NOMO-1 treated with dmso at 0.1 percent for 144 hours (cell line): Measurements from ENCODE around the gene MRPL51.
"Not testable (repeated sequence)": the region's sequence is repeated elsewhere in the genome, so short reads cannot be mapped to it uniquely, and the experiment has no call there.

Experiments
- DNase-seq: peaks from one replicate; lab custom pipeline; 2025; ENCODE audit not compliant: unreplicated experiment; lab: John Stamatoyannopoulos, UW

MRPL51 gene

DNA sequence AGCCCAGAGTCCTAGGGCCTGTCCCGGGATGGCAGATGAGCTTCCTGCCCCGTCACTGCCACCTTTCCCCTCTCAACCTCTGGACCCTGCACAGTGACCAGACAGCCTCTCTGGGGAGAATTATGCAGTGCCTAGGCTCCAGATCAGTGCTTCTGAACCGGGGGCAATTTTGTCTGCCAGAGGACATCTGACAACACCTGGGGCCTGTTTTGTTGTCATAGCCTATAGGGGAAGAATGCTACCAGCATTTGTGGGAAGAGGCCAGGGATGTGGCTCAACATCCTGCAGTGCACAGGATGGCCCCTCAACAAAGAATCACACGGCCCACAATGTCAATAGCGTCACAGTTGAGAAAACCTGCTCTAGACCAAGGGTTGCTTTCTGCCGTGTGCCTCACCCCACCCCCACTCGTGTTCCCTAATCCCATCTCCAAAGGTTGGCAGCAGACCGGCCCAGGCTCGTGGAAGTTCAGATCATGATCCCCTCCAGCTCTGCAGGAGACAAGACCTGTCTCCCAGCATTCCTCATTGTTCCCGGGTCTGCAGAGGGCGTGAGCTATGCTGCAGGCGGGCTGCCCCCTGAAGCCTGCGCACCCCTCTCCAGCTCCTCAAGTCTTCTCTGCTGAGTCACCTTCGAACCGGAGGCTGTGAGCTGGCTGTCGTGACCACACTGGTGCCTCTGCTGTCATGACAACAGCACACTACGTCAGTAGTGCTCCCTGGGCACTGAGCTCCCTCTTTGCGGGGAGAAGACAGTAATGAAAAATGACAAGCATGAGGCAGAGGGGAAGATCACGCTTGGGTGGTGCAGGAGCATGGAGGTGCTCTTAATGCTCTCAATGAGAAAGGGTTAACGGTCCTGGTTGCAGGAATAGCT lies 39.2 kb upstream of the MRPL51 start:
- peak; percentile 76 for DNase-seq

DNA sequence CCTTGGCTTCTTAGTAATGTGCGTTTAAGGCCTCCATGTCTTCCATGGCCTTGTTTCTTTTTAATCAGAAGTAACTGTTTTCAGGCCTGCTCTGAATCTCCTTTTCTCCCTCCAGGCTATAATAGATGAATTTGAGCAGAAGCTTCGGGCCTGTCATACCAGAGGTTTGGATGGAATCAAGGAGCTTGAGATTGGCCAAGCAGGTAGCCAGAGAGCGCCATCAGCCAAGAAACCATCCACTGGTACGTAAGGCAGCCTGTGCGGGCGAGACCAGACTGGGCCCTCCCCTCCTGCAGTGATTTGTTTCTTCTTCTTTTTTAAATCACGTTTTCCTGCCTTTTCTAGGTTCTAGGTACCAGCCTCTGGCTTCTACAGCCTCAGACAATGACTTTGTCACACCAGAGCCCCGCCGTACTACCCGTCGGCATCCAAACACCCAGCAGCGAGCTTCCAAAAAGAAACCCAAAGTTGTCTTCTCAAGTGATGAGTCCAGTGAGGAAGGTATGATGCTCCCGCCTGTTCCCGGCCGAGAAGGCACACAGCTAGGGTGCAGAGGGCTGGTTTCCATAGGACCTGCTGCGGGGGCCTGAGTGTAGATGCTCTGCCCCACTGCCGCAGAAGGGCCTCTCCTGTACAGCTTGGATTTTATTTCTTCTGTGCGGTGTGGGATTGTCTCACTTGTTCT lies 37.7 kb upstream of the MRPL51 start:
- no peak for DNase-seq

DNA sequence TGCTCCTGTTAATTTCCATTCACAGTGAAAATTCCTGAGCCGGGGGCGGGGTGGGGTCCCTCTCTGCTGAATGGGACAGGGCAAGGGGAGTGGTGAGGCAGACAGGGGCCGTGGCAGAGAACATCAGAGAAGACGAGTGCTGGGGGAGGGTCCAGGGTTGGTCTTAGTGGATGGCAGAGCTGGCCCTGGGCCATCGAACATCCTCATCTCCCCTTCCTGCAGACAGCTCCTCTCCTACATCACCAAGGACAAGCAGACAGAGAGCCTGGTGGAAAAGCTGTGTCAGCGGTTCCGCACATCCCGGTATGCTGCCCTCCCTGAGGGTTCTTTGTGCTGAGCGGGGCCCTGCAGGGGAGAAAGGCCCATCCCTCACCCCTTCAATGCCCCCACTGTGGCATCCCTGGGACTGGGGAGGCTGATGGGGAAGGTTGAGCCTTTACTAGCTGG lies 36.3 kb upstream of the MRPL51 start:
- no peak for DNase-seq

DNA sequence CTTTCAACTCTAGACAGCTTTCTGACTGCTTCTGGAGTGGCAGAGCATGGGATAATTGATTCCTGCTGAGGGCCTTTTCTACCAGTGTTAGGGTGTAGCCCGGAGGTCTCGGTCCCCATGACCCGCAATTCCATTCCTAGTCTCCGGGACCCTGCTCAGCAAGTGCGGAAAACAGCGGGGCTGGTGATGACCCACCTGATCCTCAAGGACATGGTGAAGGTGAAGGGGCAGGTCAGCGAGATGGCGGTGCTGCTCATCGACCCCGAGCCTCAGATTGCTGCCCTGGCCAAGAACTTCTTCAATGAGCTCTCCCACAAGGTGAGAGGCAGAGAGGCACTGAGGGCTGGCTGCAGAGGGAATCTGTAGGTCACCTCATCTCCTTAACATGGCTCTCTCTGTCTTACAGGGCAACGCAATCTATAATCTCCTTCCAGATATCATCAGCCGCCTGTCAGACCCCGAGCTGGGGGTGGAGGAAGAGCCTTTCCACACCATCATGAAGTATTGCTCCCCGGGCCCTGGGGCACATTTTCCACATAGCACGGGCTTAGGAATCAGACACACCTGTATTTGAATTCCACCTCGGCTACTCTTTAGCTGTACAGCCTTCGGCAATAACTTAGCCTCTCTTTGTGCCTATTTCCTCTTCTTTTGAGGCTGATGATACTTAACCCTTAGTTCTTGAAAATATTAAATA lies 35.6 kb upstream of the MRPL51 start:
- no peak for DNase-seq

DNA sequence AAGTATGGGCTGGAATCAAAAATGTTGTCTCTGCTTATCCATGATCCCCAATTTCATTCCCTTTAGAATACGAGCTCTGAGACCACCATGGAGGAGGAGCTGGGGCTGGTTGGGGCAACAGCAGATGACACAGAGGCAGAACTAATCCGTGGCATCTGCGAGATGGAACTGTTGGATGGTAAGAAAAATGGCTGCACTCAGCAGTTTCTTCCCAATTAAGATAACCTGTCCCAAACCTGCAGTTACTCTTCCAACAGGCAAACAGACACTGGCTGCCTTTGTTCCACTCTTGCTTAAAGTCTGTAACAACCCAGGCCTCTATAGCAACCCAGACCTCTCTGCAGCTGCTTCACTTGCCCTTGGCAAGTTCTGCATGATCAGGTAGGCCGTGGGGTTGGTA lies 34.6 kb upstream of the MRPL51 start:
- DNase-seq: no peak

DNA sequence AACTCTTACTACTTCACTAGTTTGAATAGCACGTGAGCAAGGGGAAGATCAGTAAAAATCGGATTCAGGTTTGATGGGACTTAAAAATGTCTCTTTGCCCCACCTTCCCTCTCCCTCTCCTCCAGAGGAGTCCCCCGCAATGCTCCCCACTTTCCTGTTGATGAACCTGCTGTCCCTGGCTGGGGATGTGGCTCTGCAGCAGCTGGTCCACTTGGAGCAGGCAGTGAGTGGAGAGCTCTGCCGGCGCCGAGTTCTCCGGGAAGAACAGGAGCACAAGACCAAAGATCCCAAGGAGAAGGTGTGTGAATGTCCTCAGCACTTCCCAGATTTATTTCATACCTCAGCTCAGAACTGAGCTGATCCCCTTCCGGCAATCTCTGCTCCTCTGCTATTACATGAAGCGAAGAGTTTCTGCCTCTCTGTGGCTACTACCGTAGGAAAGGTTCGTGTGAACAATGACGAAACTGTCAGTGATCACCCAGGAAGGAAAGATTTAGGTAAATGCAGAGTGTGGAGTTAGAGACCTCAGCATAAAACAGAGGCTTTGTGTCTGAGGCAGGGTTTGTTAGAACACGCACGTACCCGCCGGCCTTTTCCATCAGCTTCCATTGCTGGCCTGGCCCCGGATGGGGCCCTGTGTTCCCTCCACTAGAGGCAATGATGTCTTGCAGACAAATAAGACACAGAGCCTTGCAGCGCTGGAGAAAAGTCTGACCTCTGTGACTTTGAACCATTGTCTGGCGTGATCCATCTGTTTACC lies 33.9 kb upstream of the MRPL51 start:
- DNase-seq: no peak

DNA sequence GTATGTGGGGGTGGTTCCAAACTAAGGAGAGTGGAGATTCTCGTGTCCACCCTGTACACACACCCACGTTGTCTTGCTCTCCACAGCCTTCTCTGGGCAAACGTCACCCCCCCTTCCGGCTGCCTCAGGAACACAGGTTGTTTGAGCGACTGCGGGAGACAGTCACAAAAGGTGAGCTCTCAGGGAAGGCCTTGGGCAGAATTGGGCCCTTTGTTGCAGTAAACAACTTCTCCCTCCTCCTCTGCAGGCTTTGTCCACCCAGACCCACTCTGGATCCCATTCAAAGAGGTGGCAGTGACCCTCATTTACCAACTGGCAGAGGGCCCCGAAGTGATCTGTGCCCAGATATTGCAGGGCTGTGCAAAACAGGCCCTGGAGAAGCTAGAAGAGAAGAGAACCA lies 33.1 kb upstream of the MRPL51 start:
- no peak for DNase-seq

DNA sequence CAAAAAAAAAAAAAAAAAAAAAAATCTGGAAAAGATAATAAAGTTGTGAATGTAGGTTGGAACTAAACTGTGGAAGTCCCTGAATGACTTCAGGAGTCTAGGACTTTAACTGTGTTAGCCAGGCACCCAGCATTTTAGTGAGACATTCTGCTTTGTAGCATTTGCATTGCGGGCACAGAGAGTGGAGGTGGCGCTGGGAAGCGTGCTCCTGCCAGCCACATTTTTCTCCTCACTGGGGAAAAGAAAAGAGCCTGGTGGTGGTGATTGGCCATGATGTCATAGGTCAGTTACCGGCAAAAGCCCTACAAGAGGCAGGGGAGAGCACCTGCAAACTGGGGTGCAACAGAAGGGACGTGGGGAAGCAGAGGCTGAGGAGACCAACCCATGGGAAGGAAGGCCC lies 31.6 kb upstream of the MRPL51 start:
- no peak for DNase-seq

DNA sequence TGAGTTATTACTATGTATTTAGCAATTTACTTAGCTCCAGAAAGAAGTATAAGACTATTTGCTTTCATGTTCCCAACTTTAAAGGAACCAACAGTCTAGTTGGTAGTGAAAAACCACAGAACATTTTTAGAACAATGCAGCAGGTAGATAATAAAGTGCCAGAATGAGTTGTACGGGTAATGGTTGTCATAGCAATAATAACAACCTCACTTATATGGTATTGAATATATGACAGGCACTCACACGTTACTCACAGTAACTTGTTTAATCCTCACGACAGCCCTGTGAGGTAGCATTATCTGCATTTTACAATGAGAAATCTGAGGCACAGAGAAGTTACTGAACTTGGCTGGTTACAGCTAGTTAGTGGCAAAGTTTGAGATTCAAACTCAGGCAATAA lies 30.6 kb upstream of the MRPL51 start:
- no peak for DNase-seq

DNA sequence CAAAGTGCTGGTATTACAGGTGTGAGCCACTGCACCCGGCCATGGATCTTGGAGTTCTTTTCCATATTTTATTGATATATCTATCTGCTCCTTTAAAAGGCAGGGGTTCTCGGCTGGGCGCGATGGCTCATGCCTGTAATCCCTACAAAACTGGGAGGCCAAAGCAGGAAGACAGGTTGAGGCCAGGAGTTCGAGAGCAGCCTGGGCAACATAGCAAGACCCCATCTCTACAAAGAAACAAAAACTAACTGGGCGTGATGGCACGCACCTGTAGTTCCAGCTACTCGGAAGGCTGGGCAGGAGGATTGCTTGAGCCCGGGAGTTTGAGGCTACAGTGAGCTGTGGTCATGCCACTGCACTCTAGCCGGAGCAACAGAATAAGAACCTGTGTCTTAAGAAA lies 29.1 kb upstream of the MRPL51 start:
- DNase-seq: no peak

DNA sequence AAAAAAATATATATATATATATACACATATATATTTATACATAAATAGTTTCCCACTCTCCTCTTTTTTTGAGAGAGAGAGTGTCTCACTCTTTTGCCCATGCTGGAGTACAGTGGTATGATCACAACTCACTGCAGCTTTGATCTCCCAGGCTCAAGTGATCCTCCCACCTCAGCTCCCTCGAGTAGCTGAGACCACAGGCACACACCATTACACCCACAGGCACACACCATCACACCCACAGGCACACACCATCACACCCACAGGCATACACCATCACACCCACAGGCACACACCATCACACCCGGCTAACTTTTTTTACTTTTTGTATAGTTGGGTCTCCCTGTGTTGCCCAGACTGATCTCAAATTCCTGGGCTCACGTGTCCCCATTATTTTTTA lies 27.1 kb upstream of the MRPL51 start:
- no peak for DNase-seq

DNA sequence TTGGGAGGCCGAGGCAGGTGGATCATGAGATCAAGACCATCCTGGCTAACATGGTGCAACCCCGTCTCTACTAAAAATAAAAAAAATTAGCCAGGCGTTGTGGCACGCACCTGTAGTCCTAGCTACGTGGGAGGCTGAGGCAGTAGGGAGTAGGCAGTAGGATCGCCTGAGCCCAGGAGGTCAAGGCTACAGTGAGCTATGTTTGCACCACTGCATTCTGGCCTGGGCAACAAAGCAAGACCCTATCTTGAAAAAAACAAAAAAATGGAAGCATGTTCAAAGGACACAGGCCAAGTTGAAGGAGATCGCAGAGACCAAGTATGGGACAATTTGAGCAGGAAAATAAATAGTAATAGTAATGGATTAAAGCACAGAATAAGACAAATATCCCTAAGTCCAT lies 15.0 kb upstream of the MRPL51 start:
- no peak for DNase-seq

DNA sequence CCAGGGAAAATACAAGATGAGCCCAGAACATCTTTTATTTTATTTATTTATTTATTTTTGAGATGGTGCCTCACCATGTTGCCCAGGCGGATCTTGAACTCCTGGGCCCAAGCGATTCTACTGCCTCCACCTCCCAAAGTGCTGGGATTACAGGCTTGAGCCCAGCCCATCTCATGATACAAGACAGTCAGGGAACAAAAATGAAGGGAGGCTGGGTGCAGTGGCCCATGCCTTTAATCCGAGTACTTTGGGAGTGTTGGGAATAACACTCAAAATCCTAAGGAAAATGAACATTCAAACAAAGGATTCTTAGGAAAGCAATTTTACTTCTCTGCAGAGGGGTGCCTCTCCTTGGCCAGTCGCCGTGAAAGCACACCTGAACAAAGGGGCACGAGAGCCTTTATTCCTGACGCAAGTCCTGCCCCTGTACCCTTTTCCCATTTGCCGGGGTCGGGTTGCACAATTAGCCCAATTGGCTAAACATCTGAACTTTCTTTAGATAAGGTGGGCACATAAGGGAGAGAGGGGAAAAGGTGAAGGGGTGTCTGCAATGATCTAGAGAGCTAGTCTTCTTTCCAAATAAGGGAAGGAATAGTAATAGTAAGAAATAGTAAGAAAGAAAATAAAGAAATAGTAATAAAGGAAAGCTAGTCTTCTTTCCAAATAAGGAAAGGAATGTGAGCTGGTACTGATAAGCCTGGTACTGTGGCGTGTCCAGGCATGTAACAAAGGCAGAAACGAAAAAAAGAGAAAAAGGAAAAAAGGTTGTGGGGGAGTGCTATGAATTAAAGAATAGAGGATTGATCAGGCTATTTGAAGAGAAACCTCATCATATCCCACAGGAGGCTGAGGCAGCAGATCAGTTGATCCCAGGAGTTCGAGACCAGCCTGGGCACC lies 14.3 kb upstream of the MRPL51 start:
- DNase-seq: no peak

DNA sequence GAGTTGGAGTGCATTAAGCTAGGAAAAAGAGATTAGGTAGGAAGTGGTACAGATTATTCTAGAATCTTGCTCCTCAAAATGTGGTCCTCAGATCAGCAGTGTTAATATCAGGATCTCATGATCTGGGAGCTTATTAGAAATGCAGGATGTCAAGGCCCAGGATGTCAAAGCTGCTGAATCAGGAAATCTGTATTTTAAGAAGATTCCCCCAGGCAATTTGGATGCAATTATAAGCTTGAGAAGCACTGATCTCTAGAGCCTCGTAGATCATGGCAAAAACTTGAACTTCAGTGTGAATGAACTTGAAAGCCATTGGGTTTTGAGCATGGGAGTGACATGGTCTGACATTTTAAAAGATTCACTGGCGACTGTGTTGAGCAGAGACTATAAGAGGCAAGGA lies 7.4 kb upstream of the MRPL51 start:
- no peak for DNase-seq

DNA sequence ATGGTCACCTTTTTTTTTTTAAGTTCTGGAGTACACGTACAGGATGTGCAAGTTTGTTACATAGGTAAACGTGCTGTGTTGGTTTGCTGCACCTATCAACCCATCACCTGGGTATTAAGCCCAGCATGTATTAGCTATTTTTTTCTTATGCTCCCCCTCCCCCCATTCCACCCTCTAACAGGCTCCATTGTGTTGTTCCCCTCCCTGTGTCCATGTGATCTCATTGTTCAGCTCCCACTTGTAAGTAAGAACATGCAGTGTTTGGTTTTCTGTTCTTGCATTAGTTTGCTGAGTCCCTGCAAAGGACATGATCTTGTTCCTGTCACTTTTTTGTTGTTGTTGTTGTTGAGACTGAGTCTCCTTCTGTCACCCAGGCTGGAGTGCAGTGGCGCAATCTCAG lies 4.2 kb upstream of the MRPL51 start:
- DNase-seq: not testable (repeated sequence)

DNA sequence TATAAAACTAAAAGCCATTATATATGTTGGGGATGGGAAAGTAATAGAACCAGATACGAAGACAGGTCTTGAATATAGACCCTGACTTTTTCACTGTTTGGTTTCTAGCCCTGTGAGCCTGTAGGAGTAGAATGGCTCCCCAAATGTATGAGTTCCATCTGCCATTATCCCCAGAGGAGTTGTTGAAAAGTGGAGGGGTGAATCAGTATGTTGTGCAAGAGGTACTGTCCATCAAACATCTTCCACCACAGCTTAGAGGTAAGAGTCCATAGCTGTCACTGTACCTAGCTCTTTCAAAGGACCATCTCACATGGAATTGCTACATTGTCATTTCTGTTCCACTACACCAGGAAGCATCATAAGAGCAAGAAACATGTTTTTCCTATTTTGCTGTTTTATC lies 1.9 kb upstream of the MRPL51 start:
- DNase-seq: no peak

DNA sequence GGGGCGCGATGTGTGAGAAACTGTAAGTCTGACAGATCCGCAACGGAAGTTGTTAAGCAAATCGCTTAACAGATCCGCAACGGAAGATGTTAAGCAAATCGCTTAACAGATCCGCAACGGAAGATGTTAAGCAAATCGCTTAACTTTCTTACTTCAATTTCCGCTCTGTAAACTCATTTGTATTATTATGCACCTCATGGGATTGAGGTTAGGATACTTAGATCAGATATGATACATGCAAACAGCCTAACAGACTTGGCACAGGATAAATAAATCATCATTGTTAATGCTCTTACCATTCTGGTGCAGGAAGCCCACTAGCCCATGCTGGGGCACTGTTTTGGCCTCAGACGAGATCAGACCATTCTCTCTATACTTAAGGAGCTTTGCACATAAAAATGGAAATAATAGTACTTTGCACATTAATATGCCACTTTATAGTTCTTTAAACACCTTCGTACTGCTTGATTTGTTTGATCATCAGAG lies 1.2 kb upstream of the MRPL51 start:
- DNase-seq: peak; percentile 23

DNA sequence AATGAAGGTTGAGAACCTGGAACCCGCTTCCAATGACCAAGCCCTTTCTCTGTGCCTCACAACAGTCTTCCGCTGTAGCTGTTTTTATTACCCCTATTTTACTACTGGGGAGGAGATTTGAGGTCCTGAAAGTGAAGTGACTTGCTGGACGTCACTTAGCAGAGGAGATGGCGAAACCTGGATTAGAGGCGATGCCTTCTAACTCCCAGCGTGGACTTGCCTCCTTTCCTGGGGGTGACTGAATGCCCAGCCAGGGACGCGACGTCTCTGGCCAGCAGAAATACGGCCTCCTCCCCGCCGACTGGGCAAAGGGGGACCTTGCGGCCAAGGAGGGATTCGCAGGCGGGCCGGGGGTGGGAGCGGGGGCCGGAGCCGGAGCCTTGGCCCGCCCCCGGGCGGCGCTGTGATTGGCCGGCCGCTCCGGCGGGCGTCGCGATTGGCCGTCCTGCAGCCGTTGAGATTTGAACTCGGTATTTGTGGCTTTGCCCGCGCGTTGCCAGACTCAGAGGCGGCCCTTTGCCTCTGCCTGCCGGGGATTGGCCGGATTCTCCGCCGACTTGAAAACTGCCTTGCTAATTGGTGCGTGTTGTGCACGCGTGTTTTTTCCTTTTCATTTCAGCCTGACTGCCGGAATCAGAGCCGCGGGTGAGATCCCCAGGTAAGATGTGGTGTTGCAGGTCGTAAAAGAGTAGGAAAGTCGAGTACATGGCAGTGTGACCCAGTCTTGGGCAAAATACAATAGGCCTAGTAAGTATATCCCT lies 615 bp upstream of the MRPL51 start, which contains the start of gene NCAPD2:
Gene NCAPD2 (plus strand): TSS at position 606 of the 761 bp plus-strand sequence. CDS start 997 bp downstream, outside the sequence.
- DNase-seq: peak; percentile 99

DNA sequence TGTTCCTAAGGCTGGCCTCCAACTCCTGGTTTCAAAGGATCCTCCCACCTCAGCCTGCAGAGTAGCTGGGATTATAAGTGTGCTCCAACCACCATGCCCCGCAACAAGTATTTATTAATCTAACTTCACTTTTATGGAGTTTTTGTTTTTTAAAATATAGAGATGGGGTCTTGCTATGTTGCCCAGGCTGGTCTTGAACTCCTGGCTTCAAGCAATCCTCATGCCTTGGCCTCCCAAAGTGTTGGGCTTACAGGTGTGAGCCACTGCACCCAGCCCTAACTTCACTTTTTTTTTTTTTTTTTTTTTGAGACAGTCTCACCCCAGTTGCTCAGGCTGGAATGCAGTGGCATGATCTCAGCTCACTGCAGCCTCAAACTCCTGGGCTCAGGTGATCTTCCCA lies 2.4 kb downstream of the MRPL51 start:
- not testable (repeated sequence) for DNase-seq
